Caco-2 (cell line): Measurements from ENCODE around the gene PARP16. TPM values are rescaled to one million over a fixed set of nuclear protein-coding genes. Genes with fewer than 3 reads are reported as not detected.

ENCODE experiments used
- BruUV-seq: library from RNA; stranded (reverse); fragments of 400-500 nt; replicated peaks from 2 replicates; lab custom pipeline; 2021; lab: Mats Ljungman, UMichigan
- CTCF ChIA-PET: fragments of 300-600 bp; sonication (Branson Sonifier 250); formaldehyde crosslinking; loops from one replicate; lab custom pipeline; 2022; ENCODE audit warnings: antibody characterized with exemption; lab: Charles Lee
- POLR2A ChIA-PET: fragments of 300-600 bp; sonication (Branson Sonifier 250); formaldehyde crosslinking; loops from one replicate; lab custom pipeline; 2022; ENCODE audit warnings: antibody characterized with exemption; lab: Charles Lee
- DNase-seq, 2 experiments: peaks; one replicate each; pipeline versions ENCODE4 v3.0.0 to v3.0.0-alpha.2; 2020 to 2022
- H3K27me3 ChIP-seq: replicated peaks from 2 replicates; pipeline ENCODE4 v1.6.0; 2011; ENCODE audit warnings: low read length; ENCODE audit not compliant: control insufficient read depth, insufficient read depth
- H3K36me3 ChIP-seq: 2 replicates; pipeline ENCODE4 v1.5.1; 2011; ENCODE audit warnings: low read length; ENCODE audit not compliant: control insufficient read depth, insufficient read depth
- H3K4me1 ChIP-seq: fragments of 250-450 bp; sonication (Bioruptor Pico); 2 replicates; pipeline ENCODE4 v1.5.1; 2020; ENCODE audit warnings: mild to moderate bottlenecking
- H3K4me3 ChIP-seq: 2 replicates; pipeline ENCODE4 v1.5.1; 2011; ENCODE audit warnings: low read depth, mild to moderate bottlenecking, control low read depth, low read length
- H3K9me3 ChIP-seq: fragments of 250-450 bp; sonication (Bioruptor Pico); 2 replicates; pipeline ENCODE4 v1.5.1; 2020; ENCODE audit warnings: mild to moderate bottlenecking, moderate library complexity
- H3K27ac Mint-ChIP-seq: one replicate; pipeline ENCODE4 v1.8.0; 2022; ENCODE audit warnings: mixed read lengths; ENCODE audit not compliant: unreplicated experiment
- H3K27me3 Mint-ChIP-seq: one replicate; pipeline ENCODE4 v1.8.0; 2022; ENCODE audit warnings: mixed read lengths; ENCODE audit not compliant: insufficient read depth, unreplicated experiment
- H3K36me3 Mint-ChIP-seq: one replicate; pipeline ENCODE4 v1.8.0; 2022; ENCODE audit warnings: mild to moderate bottlenecking, mixed read lengths; ENCODE audit not compliant: insufficient read depth, unreplicated experiment
- H3K4me1 Mint-ChIP-seq: one replicate; pipeline ENCODE4 v1.8.0; 2022; ENCODE audit warnings: low read depth, mixed read lengths; ENCODE audit not compliant: unreplicated experiment
- H3K4me3 Mint-ChIP-seq: one replicate; pipeline ENCODE4 v1.8.0; 2022; ENCODE audit warnings: mild to moderate bottlenecking, moderate library complexity, mixed read lengths; ENCODE audit not compliant: unreplicated experiment
- H3K9me3 Mint-ChIP-seq: one replicate; pipeline ENCODE4 v1.8.0; 2022; ENCODE audit warnings: mixed read lengths; ENCODE audit not compliant: unreplicated experiment
- CTCF ChIP-seq, 2 experiments: fragments of 200-600 bp in 1 of 2; IDR thresholded peaks; 1 replicate in 1 of 2; 2 replicates in 1 of 2; pipeline versions ENCODE4 v1.5.1 to v1.8.0; 2011 to 2022; ENCODE audit warnings: antibody characterized with exemption in 1 of 2, control low read depth in 1 of 2, inconsistent platforms in 1 of 2, low read depth in 1 of 2, low read length in 1 of 2, mild to moderate bottlenecking in 1 of 2, moderate library complexity in 1 of 2; ENCODE audit not compliant: insufficient read depth in 1 of 2, severe bottlenecking in 1 of 2, unreplicated experiment in 1 of 2
- intact Hi-C: fragments of 100-400 bp; cut with micrococcal nuclease; formaldehyde crosslinking; loops from one replicate; pipeline ENCODE4 v1.10.0; 2022; ENCODE audit not compliant: unreplicated experiment
- total RNA-seq: library from RNA; stranded (reverse); gene quantifications from 2 replicates; pipeline ENCODE4 v1.2.3, GENCODE V29; 2022

Gene PARP16
- total RNA-seq, 1 experiment from 2014 or later = 6.9 TPM

DNA sequence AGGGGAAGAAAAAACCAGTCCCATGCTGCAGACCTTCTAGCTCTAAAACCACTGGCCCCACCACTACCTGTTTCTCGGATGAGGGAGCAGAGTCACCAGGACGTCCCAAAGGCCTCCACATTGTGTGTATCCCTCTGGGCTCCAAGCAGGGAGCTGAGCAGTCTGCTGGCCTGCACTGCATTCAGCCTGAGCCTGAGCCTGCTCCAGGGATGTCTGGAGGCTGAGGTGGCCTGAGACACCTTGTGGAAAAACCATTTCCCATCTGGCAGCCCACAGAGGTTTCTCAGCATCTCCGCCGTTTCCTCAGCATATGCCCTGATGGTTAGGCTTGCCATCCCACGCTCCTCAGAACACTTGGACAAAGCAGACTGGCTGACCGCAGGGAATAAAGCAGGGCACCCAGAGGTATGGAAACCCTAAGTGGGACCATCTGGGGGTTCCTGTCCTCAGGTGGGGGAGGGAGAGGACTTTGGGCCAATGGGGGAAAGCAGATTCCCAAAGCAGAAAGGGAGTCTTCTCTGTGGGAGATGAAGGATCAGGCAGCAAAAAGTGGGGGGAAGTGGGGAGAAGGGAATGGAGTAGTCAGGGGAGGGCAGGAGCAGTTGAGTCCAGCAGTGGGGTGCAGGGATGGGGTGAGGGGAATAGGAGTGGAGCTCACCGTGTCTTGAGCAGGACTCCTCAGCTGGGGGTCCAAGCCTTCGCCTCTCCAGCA lies 75.8 kb downstream of the PARP16 start, which contains the start of gene CILP:
Gene CILP (minus strand): TSS at position 704 of the 712 bp plus-strand sequence. CDS start 1,718 bp downstream, outside the sequence.
- Histone ChIP-seq H3K4me3 (no peak within 1 kb of the TSS), H3K4me1 (0 out of 2 replicates have a peak, but pooled peaks cover 6% of the 10 kb centered on the region), H3K9me3 (no peaks in the 10 kb centered on the region), H3K36me3 (no peaks in the 10 kb centered on the region), H3K27me3 (no peaks in the 10 kb centered on the region)
- intact Hi-C loops = no loop called here
- H3K9me3 Mint-ChIP-seq = no peaks in the 10 kb centered on the region
- H3K27ac Mint-ChIP-seq = no peak within 1 kb of the TSS
- no peak for TF ChIP-seq CTCF (IDR thresholded peaks at IDR 0.05; ENCODE audit: insufficient read depth in 1 of 2, low read depth in 1 of 2, low read length in 1 of 2, severe bottlenecking in 1 of 2, unreplicated experiment in 1 of 2)
- POLR2A ChIA-PET = no interaction called here
- no peak within 1 kb of the TSS for H3K4me3 Mint-ChIP-seq
- BruUV-seq = no TSS peak
- H3K36me3 Mint-ChIP-seq = no peaks in the 10 kb centered on the region
- DNase-seq = no peak
- no peaks in the 10 kb centered on the region for H3K27me3 Mint-ChIP-seq
- CTCF ChIA-PET = interaction anchor here (0.5 kb wide), 1 partner anchor 174 kb away, joined by 3 read pairs; no protein-coding TSS in a partner anchor
- H3K4me1 Mint-ChIP-seq = peaks cover 10% of the 10 kb centered on the region

DNA sequence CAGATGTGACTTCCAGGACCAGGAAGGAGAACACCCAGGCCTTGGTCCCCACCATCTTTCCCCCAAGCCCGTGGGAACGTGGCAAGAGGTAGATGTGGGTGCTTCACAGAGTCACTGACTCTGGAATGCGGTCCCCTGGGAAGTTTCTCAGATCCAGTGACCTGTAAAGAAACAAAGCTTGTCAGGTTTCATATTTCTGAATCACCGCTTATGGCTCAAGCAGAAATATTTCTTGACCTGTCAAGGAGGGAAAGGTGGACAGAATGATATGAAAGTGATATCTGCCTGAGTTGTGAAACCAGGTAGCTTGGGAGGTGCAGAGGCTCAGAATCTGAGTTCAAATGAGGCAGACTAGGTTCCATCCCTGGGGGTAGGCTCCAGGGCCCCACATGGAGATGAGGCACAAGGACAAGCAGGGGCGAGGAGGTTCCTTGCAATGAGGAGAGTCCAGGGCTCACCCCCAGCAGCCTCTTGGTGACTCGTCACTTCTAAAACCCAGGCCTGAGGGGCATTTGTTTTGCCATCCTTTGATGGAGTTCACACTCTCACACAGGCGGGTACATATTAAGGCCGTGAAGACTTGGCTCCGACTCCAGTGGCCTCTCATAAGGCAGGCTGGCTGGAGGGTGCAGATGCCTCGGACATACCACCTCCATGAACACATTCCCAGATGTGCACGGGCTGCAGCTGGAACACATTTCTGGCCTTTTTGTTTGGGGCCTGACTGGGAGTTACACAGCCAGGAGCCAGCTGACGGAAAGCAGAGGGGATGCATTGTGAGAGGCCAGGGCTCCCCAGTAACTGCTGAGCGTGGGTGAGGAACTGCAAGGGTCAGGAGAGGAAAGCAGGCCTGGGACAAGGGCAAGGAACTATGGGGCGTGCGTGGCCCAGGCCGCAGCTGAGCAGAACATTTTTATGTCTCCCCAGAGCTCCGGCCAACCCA lies 76.7 kb downstream of the PARP16 start:
- no peak overlapping the region for H3K4me3 ChIP-seq
- Mint-ChIP-seq H3K9me3 (no peaks in the 10 kb centered on the region), H3K27ac (no peak overlapping the region), H3K27me3 (no peaks in the 10 kb centered on the region), H3K4me1 (peaks cover 10% of the 10 kb centered on the region), H3K36me3 (no peaks in the 10 kb centered on the region), H3K4me3 (no peak overlapping the region)
- 0 out of 2 replicates have a peak, but pooled peaks cover 6% of the 10 kb centered on the region for H3K4me1 ChIP-seq
- no TSS peak for BruUV-seq
- no peak for TF ChIP-seq CTCF (IDR thresholded peaks at IDR 0.05; ENCODE audit: insufficient read depth in 1 of 2, low read depth in 1 of 2, low read length in 1 of 2, severe bottlenecking in 1 of 2, unreplicated experiment in 1 of 2)
- CTCF ChIA-PET = no interaction called here
- POLR2A ChIA-PET = no interaction called here
- intact Hi-C loops = no loop called here
- no peaks in the 10 kb centered on the region for H3K36me3 ChIP-seq
- H3K27me3 ChIP-seq = no peaks in the 10 kb centered on the region
- no peaks in the 10 kb centered on the region for H3K9me3 ChIP-seq
- no peak for DNase-seq

DNA sequence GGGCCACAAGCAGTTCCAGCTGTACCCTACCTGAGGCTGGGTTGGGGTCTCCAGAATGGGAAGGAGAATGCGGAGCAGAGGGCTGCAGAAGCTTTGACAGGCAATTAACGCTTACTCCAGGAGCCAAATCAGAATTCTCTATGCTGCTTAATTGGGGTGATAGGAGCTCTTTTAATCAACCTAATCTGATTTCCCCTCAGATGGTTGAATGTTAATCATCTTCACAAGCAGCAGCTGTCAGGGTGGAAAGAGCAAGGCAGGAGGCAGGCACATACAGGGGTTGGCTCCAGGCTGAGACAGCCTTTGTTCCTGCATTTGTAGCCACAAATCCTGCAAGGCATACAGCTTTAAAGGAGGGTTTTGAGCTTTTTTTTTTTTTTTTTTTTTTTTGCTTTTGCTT lies 78.0 kb downstream of the PARP16 start:
- no peak overlapping the region for H3K27ac Mint-ChIP-seq
- no peak for TF ChIP-seq CTCF (IDR thresholded peaks at IDR 0.05; ENCODE audit: insufficient read depth in 1 of 2, low read depth in 1 of 2, low read length in 1 of 2, severe bottlenecking in 1 of 2, unreplicated experiment in 1 of 2)
- peaks cover 10% of the 10 kb centered on the region for H3K4me1 Mint-ChIP-seq
- intact Hi-C loops = no loop called here
- ChIA-PET CTCF (no interaction called here), POLR2A (interaction anchor here (0.6 kb wide), 1 partner anchor 62 kb away, joined by 5 read pairs; no protein-coding TSS in a partner anchor)
- DNase-seq = no peak
- Histone ChIP-seq H3K4me3 (no peak overlapping the region), H3K9me3 (no peaks in the 10 kb centered on the region), H3K27me3 (no peaks in the 10 kb centered on the region), H3K36me3 (no peaks in the 10 kb centered on the region), H3K4me1 (0 out of 2 replicates have a peak, but pooled peaks cover 6% of the 10 kb centered on the region)
- no peaks in the 10 kb centered on the region for H3K9me3 Mint-ChIP-seq
- no peaks in the 10 kb centered on the region for H3K36me3 Mint-ChIP-seq
- no TSS peak for BruUV-seq
- H3K27me3 Mint-ChIP-seq = no peaks in the 10 kb centered on the region
- no peak overlapping the region for H3K4me3 Mint-ChIP-seq
